IPS-15b (cell line): ENCODE measurements around the gene AMBP.

Source experiments
- H3K27me3 ChIP-seq: one replicate; pipeline ENCODE4 v1.6.1; 2013; ENCODE audit warnings: low read length; ENCODE audit not compliant: control insufficient read depth, insufficient read depth
- H3K36me3 ChIP-seq: one replicate; pipeline ENCODE4 v1.6.1; 2013; ENCODE audit warnings: low read length; ENCODE audit not compliant: control insufficient read depth, insufficient read depth
- H3K4me1 ChIP-seq: one replicate; pipeline ENCODE4 v1.6.1; 2013; ENCODE audit warnings: mild to moderate bottlenecking, low read length; ENCODE audit not compliant: control insufficient read depth, insufficient read depth
- H3K4me3 ChIP-seq: one replicate; pipeline ENCODE4 v1.5.1; 2013; ENCODE audit warnings: low read depth, low read length
- H3K9ac ChIP-seq: one replicate; pipeline ENCODE4 v1.6.1; 2013; ENCODE audit warnings: low read depth, mild to moderate bottlenecking, low read length
- H3K9me3 ChIP-seq: one replicate; pipeline ENCODE4 v1.6.1; 2013; ENCODE audit warnings: mild to moderate bottlenecking, low read length; ENCODE audit not compliant: control insufficient read depth, insufficient read depth

AMBP gene

GRCh38 chr9:114060070-114060469, 18.0 kb downstream of the AMBP start:
- no peaks in the 10 kb centered on the region for H3K27me3 ChIP-seq
- H3K4me3 ChIP-seq: no peak overlapping the region
- no peaks in the 10 kb centered on the region for H3K36me3 ChIP-seq
- H3K4me1 ChIP-seq: no peaks in the 10 kb centered on the region
- no peak overlapping the region for H3K9ac ChIP-seq
- H3K9me3 ChIP-seq: no peaks in the 10 kb centered on the region

GRCh38 chr9:114059047-114059803, 18.9 kb downstream of the AMBP start:
- H3K36me3 ChIP-seq: no peaks in the 10 kb centered on the region
- H3K4me1 ChIP-seq: no peaks in the 10 kb centered on the region
- no peak overlapping the region for H3K9ac ChIP-seq
- H3K27me3 ChIP-seq: no peaks in the 10 kb centered on the region
- no peak overlapping the region for H3K4me3 ChIP-seq
- H3K9me3 ChIP-seq: no peaks in the 10 kb centered on the region

GRCh38 chr9:114058688-114059046, 19.4 kb downstream of the AMBP start:
- no peak overlapping the region for H3K4me3 ChIP-seq
- no peaks in the 10 kb centered on the region for H3K4me1 ChIP-seq
- no peak overlapping the region for H3K9ac ChIP-seq
- no peaks in the 10 kb centered on the region for H3K36me3 ChIP-seq
- H3K9me3 ChIP-seq: no peaks in the 10 kb centered on the region
- no peaks in the 10 kb centered on the region for H3K27me3 ChIP-seq

- H3K4me1 ChIP-seq: no peaks in the 10 kb centered on the region
- no peak overlapping the region for H3K4me3 ChIP-seq
- H3K36me3 ChIP-seq: no peaks in the 10 kb centered on the region
- no peak overlapping the region for H3K9ac ChIP-seq
- H3K27me3 ChIP-seq: no peaks in the 10 kb centered on the region
- no peaks in the 10 kb centered on the region for H3K9me3 ChIP-seq
These were observed 20.8 kb downstream of the AMBP start for GRCh38 chr9:114057161-114057885.

GRCh38 chr9:114056527-114056926, 21.6 kb downstream of the AMBP start:
- H3K36me3 ChIP-seq: no peaks in the 10 kb centered on the region
- H3K4me1 ChIP-seq: no peaks in the 10 kb centered on the region
- no peak overlapping the region for H3K9ac ChIP-seq
- no peaks in the 10 kb centered on the region for H3K9me3 ChIP-seq
- H3K27me3 ChIP-seq: no peaks in the 10 kb centered on the region
- H3K4me3 ChIP-seq: no peak overlapping the region

GRCh38 chr9:114055894-114056293, 22.2 kb downstream of the AMBP start:
- Histone ChIP-seq H3K4me3 (no peak overlapping the region), H3K4me1 (no peaks in the 10 kb centered on the region), H3K9ac (no peak overlapping the region)

GRCh38 chr9:114055061-114055460, 23.0 kb downstream of the AMBP start:
- no peaks in the 10 kb centered on the region for H3K9me3 ChIP-seq
- H3K36me3 ChIP-seq: no peaks in the 10 kb centered on the region
- H3K4me1 ChIP-seq: no peaks in the 10 kb centered on the region
- H3K4me3 ChIP-seq: no peak overlapping the region
- no peak overlapping the region for H3K9ac ChIP-seq
- no peaks in the 10 kb centered on the region for H3K27me3 ChIP-seq

More at GRCh38 chr9:114055894-114056293, 22.2 kb downstream of the AMBP start:
- H3K27me3 ChIP-seq: no peaks in the 10 kb centered on the region
- no peaks in the 10 kb centered on the region for H3K9me3 ChIP-seq
- H3K36me3 ChIP-seq: no peaks in the 10 kb centered on the region

GRCh38 chr9:114054191-114054690, 23.9 kb downstream of the AMBP start:
- Histone ChIP-seq H3K36me3 (no peaks in the 10 kb centered on the region), H3K9ac (no peak overlapping the region)

GRCh38 chr9:114053246-114054005, 24.7 kb downstream of the AMBP start:
- Histone ChIP-seq H3K27me3 (no peaks in the 10 kb centered on the region), H3K4me3 (no peak overlapping the region), H3K36me3 (peaks cover 6% of the 10 kb centered on the region), H3K9ac (no peak overlapping the region), H3K9me3 (no peaks in the 10 kb centered on the region), H3K4me1 (no peaks in the 10 kb centered on the region)

More at GRCh38 chr9:114054191-114054690, 23.9 kb downstream of the AMBP start:
- Histone ChIP-seq H3K4me1 (no peaks in the 10 kb centered on the region), H3K9me3 (no peaks in the 10 kb centered on the region), H3K27me3 (no peaks in the 10 kb centered on the region), H3K4me3 (no peak overlapping the region)

GRCh38 chr9:114051706-114052105, 26.4 kb downstream of the AMBP start:
- no peak overlapping the region for H3K9ac ChIP-seq
- no peaks in the 10 kb centered on the region for H3K27me3 ChIP-seq
- no peaks in the 10 kb centered on the region for H3K9me3 ChIP-seq
- H3K4me3 ChIP-seq: no peak overlapping the region
- no peaks in the 10 kb centered on the region for H3K4me1 ChIP-seq
- peaks cover 8% of the 10 kb centered on the region for H3K36me3 ChIP-seq

- no peaks in the 10 kb centered on the region for H3K27me3 ChIP-seq
- no peaks in the 10 kb centered on the region for H3K4me1 ChIP-seq
- no peak overlapping the region for H3K9ac ChIP-seq
- H3K36me3 ChIP-seq: peaks cover 8% of the 10 kb centered on the region
- no peak overlapping the region for H3K4me3 ChIP-seq
- no peaks in the 10 kb centered on the region for H3K9me3 ChIP-seq
These were observed 26.8 kb downstream of the AMBP start for GRCh38 chr9:114051281-114051680.
